Gastrocnemius medialis (tissue), 4 donors: ENCODE results near the gene ADAMTS14.

ENCODE experiments used
- CTCF ChIP-seq, 5 experiments: fragments of 450-650 bp in 3 of 5; fragments of 200-600 bp in 2 of 5; sonication (generic) in 2 of 5; IDR thresholded peaks in 4 of 5; conservative IDR thresholded peaks in 1 of 5; 1 replicate in 4 of 5; 2 replicates in 1 of 5; pipeline ENCODE4 v1.5.1; 2016 to 2019; ENCODE audit warnings: antibody characterized with exemption in 5 of 5, mild to moderate bottlenecking in 3 of 5, moderate library complexity in 3 of 5
- POLR2A ChIP-seq, 2 donors: fragments of 450-650 bp; IDR thresholded peaks; one replicate each; pipeline ENCODE4 v1.6.1; 2017; ENCODE audit warnings: antibody characterized with exemption in 2 of 2, mild to moderate bottlenecking in 2 of 2, moderate library complexity in 2 of 2

DNA sequence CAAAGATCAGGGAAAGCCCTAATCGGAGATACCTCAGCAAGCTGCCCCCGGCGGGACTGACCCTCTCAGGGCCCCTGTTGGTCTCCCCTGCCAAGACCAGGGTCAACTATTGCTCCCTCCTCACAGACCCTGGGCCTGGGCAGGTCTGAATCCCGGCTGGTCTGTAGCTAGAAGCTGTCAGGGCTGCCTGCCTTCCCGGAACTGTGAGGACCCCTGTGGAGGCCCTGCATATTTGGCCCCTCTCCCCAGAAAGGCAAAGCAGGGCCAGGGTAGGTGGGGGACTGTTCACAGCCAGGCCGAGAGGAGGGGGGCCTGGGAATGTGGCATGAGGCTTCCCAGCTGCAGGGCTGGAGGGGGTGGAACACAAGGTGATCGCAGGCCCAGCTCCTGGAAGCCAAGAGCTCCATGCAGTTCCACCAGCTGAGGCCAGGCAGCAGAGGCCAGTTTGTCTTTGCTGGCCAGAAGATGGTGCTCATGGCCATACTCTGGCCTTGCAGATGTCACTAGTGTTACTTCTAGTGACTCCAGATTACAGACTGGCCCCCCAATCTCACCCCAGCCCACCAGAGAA is 88.8 kb downstream of the ADAMTS14 start:
- TF ChIP-seq CTCF (IDR thresholded peaks at IDR 0.05 in 4 of 5, conservative IDR thresholded peaks at IDR 0.05 in 1 of 5) (no peak), POLR2A (IDR thresholded peaks at IDR 0.05) (no peak)
